SU-DHL-6 (cell line): ENCODE data around the gene EXOC4.

Experiments
- H2AFZ ChIP-seq: fragments of 200-600 bp; sonication (generic); 2 replicates; pipeline ENCODE4 v1.6.1; 2014; ENCODE audit warnings: low read depth, mild to moderate bottlenecking, moderate library complexity, mixed read lengths, antibody characterized with exemption, low read length; ENCODE audit not compliant: severe bottlenecking
- H3F3A ChIP-seq: fragments of 200-600 bp; shearing (Covaris generic); 2 replicates; pipeline ENCODE4 v1.6.0; 2016; ENCODE audit warnings: antibody characterized with exemption, mild to moderate bottlenecking; ENCODE audit not compliant: insufficient read depth
- H3K27ac ChIP-seq: fragments of 200-600 bp; sonication (generic); 2 replicates; pipeline ENCODE4 v1.5.1; 2016; ENCODE audit warnings: low read depth, mild to moderate bottlenecking, low read length, moderate library complexity, mixed read lengths
- H3K27me3 ChIP-seq: fragments of 200-600 bp; sonication (generic), shearing (Covaris generic); 2 replicates; pipeline ENCODE4 v1.6.0; 2014; ENCODE audit warnings: mild to moderate bottlenecking, low read length
- H3K36me3 ChIP-seq: fragments of 200-600 bp; sonication (generic); 2 replicates; pipeline ENCODE4 v1.6.1; 2014; ENCODE audit warnings: mild to moderate bottlenecking, low read length, mixed read lengths
- H3K4me2 ChIP-seq: fragments of 300-600, 200-600 bp; shearing (Covaris generic), sonication (generic); 2 replicates; pipeline ENCODE4 v1.6.0; 2014; ENCODE audit warnings: low read length, low read depth, mild to moderate bottlenecking; ENCODE audit not compliant: poor library complexity, severe bottlenecking
- H3K4me3 ChIP-seq: fragments of 200-600 bp; sonication (generic); 2 replicates; pipeline ENCODE4 v1.5.1; 2014; ENCODE audit warnings: antibody characterized with exemption, low read length, mild to moderate bottlenecking, mixed read lengths; ENCODE audit not compliant: insufficient read depth, poor library complexity, severe bottlenecking
- H3K79me2 ChIP-seq: fragments of 200-600 bp; sonication (generic); 2 replicates; pipeline ENCODE4 v1.6.1; 2014; ENCODE audit warnings: mild to moderate bottlenecking, low read length, moderate library complexity; ENCODE audit not compliant: insufficient read depth
- H3K9ac ChIP-seq: fragments of 200-600 bp; sonication (generic); 2 replicates; pipeline ENCODE4 v1.7.0; 2014; ENCODE audit warnings: mild to moderate bottlenecking, low read length
- H3K9me2 ChIP-seq: fragments of 200-600 bp; sonication (generic); replicated peaks from 2 replicates; pipeline ENCODE4 v1.6.1; 2014; ENCODE audit warnings: low read length; ENCODE audit not compliant: insufficient read depth
- H3K9me3 ChIP-seq: fragments of 200-600 bp; sonication (generic); 2 replicates; pipeline ENCODE4 v1.6.1; 2014; ENCODE audit warnings: low read length, mixed read lengths; ENCODE audit not compliant: insufficient read depth
- H4K20me1 ChIP-seq: fragments of 200-600 bp; sonication (generic); 2 replicates; pipeline ENCODE4 v1.6.1; 2014; ENCODE audit warnings: low read depth, mild to moderate bottlenecking, antibody characterized with exemption, low read length, moderate library complexity, mixed read lengths
- EZH2phosphoT487 ChIP-seq: fragments of 200-600 bp; sonication (generic), shearing (Covaris generic); conservative IDR thresholded peaks from 2 replicates; pipeline ENCODE4 v1.6.1; 2018; ENCODE audit warnings: mild to moderate bottlenecking, antibody characterized with exemption, low read length, moderate library complexity, mixed read lengths
- TF ChIP-seq, protein P1 (sequence below): fragments of 200-600 bp; sonication (generic); IDR thresholded peaks from one replicate; pipeline ENCODE4 v1.5.1; 2017; ENCODE audit warnings: antibody characterized with exemption, mild to moderate bottlenecking, low read length, moderate library complexity; ENCODE audit not compliant: insufficient read depth, poor library complexity, severe bottlenecking

EXOC4 gene

GRCh38 chr7:133502972-133503371 lies 250.1 kb downstream of the EXOC4 start:
- Histone ChIP-seq H3F3A (no peaks in the 10 kb centered on the region), H3K9me3 (no peaks in the 10 kb centered on the region), H3K27ac (no peak overlapping the region)

GRCh38 chr7:133504825-133505224 lies 251.9 kb downstream of the EXOC4 start:
- Histone ChIP-seq H3K4me3 (no peak overlapping the region), H3K9me2 (no peaks in the 10 kb centered on the region), H2AFZ (no peak overlapping the region), H3K9me3 (no peaks in the 10 kb centered on the region), H3K27ac (no peak overlapping the region), H3K9ac (no peak overlapping the region), H3F3A (no peaks in the 10 kb centered on the region), H3K27me3 (no peaks in the 10 kb centered on the region), H3K4me2 (no peak overlapping the region), H3K36me3 (no peaks in the 10 kb centered on the region), H4K20me1 (no peaks in the 10 kb centered on the region), H3K79me2 (no peaks in the 10 kb centered on the region)
- TF ChIP-seq, protein P1, sequence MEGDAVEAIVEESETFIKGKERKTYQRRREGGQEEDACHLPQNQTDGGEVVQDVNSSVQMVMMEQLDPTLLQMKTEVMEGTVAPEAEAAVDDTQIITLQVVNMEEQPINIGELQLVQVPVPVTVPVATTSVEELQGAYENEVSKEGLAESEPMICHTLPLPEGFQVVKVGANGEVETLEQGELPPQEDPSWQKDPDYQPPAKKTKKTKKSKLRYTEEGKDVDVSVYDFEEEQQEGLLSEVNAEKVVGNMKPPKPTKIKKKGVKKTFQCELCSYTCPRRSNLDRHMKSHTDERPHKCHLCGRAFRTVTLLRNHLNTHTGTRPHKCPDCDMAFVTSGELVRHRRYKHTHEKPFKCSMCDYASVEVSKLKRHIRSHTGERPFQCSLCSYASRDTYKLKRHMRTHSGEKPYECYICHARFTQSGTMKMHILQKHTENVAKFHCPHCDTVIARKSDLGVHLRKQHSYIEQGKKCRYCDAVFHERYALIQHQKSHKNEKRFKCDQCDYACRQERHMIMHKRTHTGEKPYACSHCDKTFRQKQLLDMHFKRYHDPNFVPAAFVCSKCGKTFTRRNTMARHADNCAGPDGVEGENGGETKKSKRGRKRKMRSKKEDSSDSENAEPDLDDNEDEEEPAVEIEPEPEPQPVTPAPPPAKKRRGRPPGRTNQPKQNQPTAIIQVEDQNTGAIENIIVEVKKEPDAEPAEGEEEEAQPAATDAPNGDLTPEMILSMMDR = no peak
- TF ChIP-seq EZH2phosphoT487 = no peak

More at GRCh38 chr7:133502972-133503371, 250.1 kb downstream of the EXOC4 start:
- H3K27me3 ChIP-seq = no peaks in the 10 kb centered on the region
- no peak overlapping the region for H3K4me2 ChIP-seq
- no peaks in the 10 kb centered on the region for H4K20me1 ChIP-seq
- no peaks in the 10 kb centered on the region for H3K9me2 ChIP-seq
- H2AFZ ChIP-seq = no peak overlapping the region
- H3K4me3 ChIP-seq = no peak overlapping the region
- no peak overlapping the region for H3K9ac ChIP-seq
- H3K79me2 ChIP-seq = no peaks in the 10 kb centered on the region
- no peaks in the 10 kb centered on the region for H3K36me3 ChIP-seq
- TF ChIP-seq EZH2phosphoT487 = no peak
- TF ChIP-seq, protein P1 = no peak

- no peak overlapping the region for H3K27ac ChIP-seq
- no peak overlapping the region for H3K4me3 ChIP-seq
- no peaks in the 10 kb centered on the region for H3K27me3 ChIP-seq
- no peaks in the 10 kb centered on the region for H3K79me2 ChIP-seq
- H3K4me2 ChIP-seq = no peak overlapping the region
- no peaks in the 10 kb centered on the region for H3K9me3 ChIP-seq
- no peak overlapping the region for H3K9ac ChIP-seq
- no peaks in the 10 kb centered on the region for H3K9me2 ChIP-seq
- H4K20me1 ChIP-seq = no peaks in the 10 kb centered on the region
- no peak overlapping the region for H2AFZ ChIP-seq
- no peaks in the 10 kb centered on the region for H3F3A ChIP-seq
- TF ChIP-seq, protein P1 = no peak
- no peaks in the 10 kb centered on the region for H3K36me3 ChIP-seq
Measured at GRCh38 chr7:133509822-133510221, 256.9 kb downstream of the EXOC4 start.
